Left colon (tissue), 2 donors: ENCODE measurements around the gene S100P. TPM values are rescaled to one million over a fixed set of nuclear protein-coding genes. Genes with fewer than 3 reads are reported as not detected.

Experiments used
- ATAC-seq: fragments of 200-7000 bp; cut with Tn5 transposase; one replicate; pipeline ENCODE4 v1.9.1; 2020; ENCODE audit warnings: mild to moderate bottlenecking, moderate library complexity
- DNase-seq, 2 donors: peaks; one replicate each; pipeline ENCODE4 v3.0.0-alpha.2; 2020
- intact Hi-C, 2 donors: fragments of 100-400 bp; cut with DNase I in 1 of 2; cut with micrococcal nuclease in 1 of 2; formaldehyde crosslinking; loops; one replicate each; pipeline versions ENCODE4 v1.11.2 to v1.14.0; 2022; cut with DNase I, micrococcal nuclease
- total RNA-seq, 2 donors: library from RNA; stranded (reverse); fragmentation: NEBNext Ultra II Directional; extraction: Animal tissue kit (Norgen Biotek cat#: 25700); gene quantifications; one replicate each; pipeline ENCODE4 v1.2.1, GENCODE V29; 2021
- donor health status: DM: no; HTN: no; CAD: no.
- donor health status: DM: yes; HTN: yes; CAD: no.

S100P gene
- total RNA-seq, 2 donors from 2014 or later = 136 to 390 TPM

DNA sequence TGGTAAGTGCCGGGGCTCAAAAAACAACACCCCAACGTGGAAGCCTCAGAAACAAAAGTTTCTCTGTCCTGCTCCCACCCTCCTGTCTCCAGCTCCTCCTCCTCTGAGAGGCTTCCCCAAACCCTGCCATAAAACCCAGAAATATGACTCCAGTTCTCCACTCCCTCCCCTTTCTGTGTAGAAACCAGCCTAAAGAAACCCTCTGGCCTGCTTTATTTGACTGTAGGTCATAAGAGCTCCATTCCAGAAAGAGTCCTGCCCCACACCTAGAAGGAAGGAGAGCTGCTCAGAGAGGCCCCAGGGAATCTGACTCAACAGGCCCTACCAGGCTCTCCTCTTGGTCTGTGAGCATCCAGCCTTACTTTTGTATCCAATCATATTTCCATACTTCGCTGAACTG is 872 bp upstream of the S100P start:
- ATAC-seq (no peak), DNase-seq (no peak)
- intact Hi-C loops = no loop called here

DNA sequence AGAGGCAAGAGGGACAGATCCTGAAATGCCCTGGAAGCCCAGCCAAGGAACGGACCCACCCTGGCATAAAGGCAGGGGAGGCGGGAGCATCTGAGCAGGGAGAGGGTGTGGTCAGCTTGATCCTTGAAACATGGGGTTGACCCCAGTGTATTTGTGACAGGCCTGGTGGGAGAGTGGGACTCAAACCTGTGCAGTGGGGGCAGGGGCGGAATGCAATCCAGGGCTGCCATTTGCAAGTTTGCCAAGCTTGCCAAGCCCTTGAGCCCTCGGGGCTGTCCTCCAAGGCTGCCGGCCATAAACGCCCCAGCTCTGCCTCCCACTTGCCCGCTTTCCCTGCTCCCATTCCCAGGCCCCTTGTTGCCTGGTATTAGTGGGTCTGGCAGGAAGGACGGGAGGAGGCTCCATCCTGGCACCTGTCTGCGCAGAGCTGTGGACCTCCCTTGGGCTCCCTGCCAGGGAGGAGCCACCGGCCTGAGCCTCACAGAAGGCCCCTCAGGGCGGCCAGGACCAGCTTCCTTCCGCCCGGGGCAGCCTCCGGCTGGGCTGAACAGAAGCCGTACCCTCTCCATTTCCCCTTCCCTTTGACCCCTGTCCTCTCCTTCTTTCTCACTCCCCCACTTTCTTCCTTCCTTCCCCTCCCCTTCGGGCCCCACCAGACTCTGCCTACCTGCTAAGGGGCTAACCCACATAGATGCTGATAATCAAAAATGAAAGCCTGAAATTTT is 661 bp downstream of the S100P start:
- DNase-seq (peak in 1 of 2 donors; percentile 27), ATAC-seq (peak; percentile 9)
- intact Hi-C loops = no loop called here

DNA sequence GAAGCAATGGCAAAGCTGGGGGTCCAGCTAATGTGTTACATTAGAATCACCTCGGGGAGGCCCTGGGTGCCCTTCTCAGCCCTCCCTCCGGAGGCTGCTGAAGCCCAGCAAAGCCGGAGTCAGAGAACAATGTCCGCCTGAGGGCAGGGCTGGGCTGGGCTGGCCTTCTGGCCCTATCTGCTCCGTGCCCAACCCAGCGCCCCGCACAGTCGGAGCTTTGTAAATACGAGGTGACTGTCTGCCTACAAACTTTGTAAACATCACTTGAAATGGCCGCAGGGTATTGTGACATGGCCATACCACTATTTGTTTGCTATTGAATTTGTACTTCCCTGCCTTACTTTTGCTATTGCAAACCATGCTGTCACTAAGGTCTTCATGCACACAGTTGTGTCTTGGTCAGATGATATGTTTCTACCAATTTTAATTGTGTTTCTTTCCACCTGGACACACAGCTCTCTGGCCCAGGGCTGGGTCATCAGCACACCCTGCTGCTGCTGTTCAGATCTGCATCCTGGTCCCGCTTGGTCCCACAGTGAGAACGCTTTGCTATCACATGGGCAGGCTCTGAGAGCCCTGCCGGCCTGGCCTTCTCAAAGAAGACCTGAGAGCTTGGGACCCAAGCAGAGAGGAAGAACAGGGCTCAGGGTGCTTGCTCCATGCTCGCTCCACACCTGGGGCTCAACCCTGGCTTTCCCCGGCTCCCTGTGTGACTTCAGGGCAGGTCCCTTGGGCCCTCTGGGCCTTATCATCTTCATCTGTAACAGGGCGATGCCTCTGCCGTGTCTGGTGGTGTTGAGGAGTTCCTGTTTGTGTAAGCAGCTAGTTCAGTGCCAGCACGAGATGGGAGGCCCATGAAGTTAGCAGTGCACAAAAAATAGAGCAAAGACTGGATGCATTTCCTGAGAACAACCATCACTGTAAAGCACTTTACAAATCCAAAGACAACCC is 2.3 kb downstream of the S100P start:
- ATAC-seq = peak; percentile 74
- intact Hi-C loops = no loop called here
- peak; percentile 66 to 80 for DNase-seq

DNA sequence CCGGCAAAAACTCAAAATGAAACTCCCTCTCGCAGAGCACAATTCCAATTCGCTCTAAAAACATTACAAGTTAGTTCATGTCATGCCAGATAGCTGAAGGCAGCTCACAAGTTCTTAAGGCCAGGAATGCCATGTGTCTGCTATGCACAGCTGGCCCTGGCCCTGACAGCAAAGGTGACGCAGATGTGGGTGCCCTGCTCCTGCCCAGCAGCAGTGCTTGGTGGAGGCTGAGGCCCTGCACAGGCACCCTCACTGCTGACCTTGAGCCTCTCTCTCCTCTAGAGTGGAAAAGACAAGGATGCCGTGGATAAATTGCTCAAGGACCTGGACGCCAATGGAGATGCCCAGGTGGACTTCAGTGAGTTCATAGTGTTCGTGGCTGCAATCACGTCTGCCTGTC is 2.9 kb downstream of the S100P start:
- DNase-seq = peak in 1 of 2 donors; percentile 16
- ATAC-seq = no peak
- intact Hi-C loops = no loop called here

DNA sequence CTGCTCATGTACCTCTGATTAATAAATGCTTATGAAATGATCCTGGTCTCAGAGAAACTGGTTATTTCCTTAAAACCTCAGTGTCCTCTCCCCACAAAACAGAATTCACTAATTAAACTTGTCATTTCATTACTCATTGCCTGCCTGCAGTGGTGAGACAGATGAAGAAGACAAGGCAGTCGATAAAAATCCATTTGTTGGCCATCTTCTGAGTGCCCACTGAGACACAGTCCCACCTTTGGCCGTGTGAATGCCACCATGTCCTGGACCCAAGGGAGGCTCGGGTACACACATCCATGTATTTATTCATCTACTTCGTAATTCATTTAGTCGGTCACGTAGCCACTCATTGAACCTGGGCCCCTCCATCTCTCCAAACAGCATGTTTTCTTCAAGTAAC is 3.5 kb downstream of the S100P start:
- ATAC-seq = no peak
- intact Hi-C loops = no loop called here

DNA sequence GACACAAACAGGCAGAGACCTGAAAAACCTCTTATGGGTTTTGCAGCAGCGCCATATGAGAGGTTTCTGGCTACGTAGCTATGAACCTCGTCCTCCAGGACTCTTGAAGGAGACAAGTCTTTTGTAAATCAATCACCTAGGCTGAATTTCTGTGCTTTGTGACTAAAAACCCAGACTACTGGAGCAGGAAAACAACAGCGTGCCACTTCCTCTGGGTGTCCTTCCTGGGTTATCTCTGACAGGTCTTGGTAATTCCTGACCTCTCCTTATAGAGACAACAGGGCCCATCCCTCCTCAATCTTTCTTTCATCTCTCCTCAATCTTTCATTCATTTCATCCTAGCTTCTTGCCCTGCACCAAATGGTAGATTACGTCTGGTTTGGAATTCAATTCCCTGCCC is 5.7 kb downstream of the S100P start:
- no peak for ATAC-seq
- DNase-seq = no peak
- intact Hi-C loops = no loop called here

More for the DNA sequence above, 3.5 kb downstream of the S100P start:
- peak in 1 of 2 donors; percentile 11 for DNase-seq

DNA sequence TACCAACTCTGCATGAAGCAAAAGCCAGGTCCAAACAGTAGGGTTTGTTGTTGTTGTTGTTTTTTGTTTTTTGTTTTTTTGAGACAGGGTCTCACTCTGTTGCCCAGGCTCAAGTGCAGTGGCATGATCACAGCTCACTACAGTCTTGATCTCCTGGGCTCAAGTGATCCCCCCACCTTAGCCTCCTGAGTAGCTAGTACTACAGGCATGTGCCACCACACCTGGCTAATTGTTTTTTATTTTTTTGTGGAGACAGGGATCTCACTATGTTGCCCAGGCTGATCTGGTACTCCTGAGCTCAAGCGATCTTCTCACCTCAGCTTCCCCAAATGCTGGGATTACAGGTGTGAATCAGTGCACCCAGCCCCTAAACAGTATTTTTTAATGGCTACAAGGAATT is 6.2 kb downstream of the S100P start:
- intact Hi-C loops = no loop called here
- DNase-seq = peak in 1 of 2 donors; percentile 3
- ATAC-seq = no peak

DNA sequence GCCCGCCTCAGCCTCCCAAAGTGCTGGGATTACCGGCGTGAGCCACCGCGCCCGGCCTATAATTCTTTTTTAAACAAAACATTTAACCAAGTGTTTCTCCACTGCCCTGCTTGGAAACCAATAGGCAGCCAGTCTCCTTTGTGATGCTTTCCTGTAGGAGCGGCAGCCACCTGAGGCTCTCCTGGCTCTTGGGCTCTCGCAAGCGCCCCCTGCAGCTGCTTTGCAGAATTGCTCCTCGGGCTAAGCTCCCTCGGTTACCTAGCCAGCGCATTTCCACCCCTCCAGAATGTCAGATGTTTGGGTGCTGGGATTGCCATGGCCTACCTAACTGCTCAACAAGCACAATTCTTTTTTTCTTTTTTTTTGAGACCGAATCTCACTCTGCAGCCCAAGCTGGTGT is 7.7 kb downstream of the S100P start:
- DNase-seq = peak in 1 of 2 donors; percentile 14
- intact Hi-C loops = no loop called here

DNA sequence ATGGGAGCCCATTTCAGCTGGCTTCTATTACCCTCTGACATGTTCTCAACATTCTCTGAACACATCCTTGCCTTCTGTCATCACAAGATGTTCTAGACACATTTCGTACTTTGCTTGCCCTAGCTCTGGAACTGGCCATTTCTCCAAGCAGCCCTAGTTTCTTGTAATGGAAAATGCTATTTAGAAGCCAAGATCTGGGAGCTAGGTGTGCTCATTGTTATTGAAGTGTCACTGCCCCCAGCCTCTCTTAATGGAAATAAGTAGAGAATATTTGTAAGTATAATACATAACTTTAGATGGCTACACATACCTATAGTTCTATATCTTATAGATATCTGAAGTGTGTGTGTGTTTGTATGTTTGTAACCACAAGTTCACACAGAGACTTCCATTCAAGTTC is 9.1 kb downstream of the S100P start:
- intact Hi-C loops = no loop called here
- no peak for ATAC-seq
- DNase-seq = no peak

More for the DNA sequence above, 7.7 kb downstream of the S100P start:
- peak; percentile 42 for ATAC-seq

DNA sequence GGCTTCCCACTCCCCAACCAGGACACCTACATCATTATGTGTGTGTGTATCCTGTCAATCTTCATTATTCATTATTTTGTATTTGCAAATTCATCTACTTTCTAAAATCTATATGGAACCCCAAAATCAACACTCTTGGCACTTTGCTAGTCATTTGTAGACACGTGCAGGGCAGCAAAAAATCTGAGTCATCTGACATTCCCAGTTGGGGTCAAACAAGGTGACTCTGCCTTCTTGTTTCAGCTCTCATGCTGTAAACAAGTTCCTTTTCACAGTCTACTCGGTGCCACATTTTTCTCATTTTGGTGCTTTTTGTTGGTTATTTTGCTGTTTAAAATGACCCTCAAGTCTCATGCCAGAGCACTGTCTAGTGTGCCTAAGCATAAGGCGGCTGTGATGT is 10.1 kb downstream of the S100P start:
- ATAC-seq = no peak
- intact Hi-C loops = no loop called here
- DNase-seq = no peak

DNA sequence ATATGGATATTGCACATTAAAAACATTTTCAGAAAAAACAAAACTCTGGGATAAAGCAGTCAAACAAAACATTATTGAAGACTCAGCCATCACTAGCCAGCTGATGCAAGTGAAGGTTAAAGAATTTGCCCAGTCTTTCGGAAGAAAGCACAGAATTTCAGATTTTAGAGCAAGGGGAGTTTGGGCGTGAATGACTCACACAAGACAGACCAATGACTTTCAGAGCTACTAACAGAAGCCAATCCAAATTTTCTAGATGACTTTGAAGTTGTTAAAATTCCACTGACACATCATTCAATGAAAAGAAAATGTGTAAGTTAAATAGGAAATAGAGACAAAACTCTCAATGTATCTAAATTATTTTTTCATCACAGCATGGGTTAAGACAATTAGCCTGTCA is 12.0 kb downstream of the S100P start:
- DNase-seq (no peak), ATAC-seq (no peak)
- intact Hi-C loops = no loop called here

DNA sequence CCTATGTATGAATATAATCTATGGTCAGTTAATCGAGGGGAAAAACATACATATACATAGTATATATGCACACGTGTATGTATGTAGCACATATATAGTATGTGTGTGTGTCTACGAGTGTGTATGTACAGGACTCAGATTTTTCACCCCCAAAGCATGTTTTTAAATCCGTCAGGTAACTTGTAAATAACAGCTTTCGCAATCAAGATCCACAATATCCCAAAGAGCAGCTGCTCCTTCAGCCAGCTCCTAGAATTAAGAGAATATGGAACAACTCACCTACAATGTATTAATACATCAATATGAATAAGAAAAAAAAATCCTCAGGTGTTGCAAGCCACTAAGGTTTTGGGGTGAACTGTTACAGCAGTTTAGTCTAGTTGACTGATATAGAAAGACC is 12.5 kb downstream of the S100P start:
- no peak for ATAC-seq
- no peak for DNase-seq
- intact Hi-C loops = no loop called here

DNA sequence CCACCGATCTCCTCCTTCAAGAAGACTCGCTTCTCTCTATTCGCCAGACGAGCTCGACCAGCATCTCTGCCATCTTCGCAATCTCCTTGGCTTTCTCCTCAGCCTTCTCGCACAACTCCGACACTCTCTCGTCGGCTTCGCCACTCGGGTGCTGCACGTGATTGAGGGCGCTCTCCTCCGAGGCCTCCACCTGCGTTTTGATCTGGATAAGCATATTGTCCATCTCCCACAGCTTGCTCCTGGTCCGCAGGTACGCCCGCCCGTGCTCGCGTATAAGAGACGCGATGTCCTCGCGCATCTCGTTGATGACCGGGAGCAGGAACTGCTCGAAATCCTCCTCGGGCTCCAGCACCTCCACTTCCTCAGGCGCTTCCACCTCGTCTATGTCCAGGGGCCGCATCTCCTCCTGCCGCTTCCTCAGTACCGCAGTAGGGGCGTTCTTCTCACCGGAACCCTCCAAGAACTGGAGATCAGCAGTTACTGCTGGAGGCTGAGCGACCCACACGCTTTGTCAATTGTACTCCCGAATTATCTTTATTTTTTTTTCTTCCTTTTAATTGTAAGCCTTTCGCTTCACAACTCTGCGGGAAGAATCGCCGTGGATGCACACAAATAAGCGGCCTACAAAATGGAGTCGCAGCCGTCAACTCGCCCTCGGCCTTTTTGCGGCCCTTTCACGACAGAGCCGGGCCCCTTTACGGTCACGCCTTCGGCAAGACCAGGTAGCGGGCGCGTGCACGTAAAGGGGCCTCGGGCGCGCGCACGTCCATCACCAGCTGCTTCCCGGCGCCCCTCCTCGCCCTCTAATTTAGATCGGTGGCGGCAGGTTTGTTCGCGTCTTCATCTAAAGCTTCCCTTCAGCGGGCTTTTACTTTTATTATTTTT is 15.8 kb downstream of the S100P start, which contains the start of gene MRFAP1L1:
Gene MRFAP1L1 (minus strand): TSS at position 636 of the 885 bp plus-strand sequence. CDS start 236 bp downstream, at position 400.
- intact Hi-C loops = no loop called here
- DNase-seq (peak; percentile 97 to 98), ATAC-seq (peak; percentile 94)

DNA sequence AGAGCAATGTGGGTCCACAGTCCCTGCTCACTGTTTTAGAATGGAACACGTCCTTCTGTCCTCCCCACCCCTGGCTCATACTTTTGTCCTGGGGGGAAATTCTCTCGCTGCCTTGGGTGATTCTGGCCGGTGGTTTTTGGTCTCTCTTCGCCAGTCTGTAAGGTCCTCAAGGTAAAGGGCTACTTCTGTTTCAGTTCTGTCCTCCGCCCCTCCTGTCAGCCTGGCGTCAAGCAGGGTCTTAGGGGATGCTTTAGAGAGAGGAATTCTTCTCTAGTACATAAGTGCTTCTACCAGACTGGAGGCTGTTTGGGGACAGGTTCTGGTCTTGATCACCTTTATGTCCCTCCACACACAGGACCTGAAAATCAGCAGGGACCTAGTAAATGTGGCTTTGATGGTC is 16.6 kb downstream of the S100P start:
- DNase-seq (peak in 1 of 2 donors; percentile 29), ATAC-seq (no peak)
- intact Hi-C loops = no loop called here

DNA sequence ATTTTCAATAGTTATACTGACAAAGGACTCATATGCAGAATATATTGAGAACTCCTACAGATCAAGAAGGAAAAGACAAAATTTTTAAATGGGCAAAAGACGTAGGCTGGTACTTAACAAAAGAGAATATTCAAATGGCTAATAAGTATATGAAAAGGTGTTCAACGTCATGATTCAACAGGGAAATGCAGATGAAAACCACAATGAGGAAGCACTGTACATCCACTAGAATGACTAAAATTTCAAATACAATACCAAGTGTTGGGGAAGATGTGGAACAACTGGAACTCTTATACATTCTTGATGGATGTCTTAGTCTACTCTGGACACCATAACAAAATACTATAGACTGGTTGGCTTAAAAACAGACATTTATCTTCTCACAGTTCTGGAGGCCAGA is 17.3 kb downstream of the S100P start:
- DNase-seq = no peak
- intact Hi-C loops = no loop called here
- no peak for ATAC-seq

DNA sequence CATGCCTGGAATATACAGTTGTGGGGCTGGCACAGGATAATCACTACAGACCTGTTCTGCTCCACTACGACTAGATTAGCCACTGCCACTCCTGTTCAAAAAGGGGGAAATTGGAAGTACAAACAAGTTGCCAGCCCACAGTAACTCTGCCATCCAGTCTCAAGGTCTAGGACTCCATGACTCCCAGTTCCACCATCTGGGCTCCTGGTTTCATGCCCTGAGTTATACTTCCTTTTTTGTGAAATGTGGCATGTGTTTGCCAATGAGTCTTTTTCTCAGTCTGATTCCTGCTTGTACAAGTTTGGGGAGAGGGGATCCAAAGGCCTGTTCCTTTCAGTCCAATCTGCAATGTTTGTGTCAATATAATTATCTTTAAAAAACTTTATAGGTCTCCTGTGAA is 21.3 kb downstream of the S100P start:
- no peak for ATAC-seq

DNA sequence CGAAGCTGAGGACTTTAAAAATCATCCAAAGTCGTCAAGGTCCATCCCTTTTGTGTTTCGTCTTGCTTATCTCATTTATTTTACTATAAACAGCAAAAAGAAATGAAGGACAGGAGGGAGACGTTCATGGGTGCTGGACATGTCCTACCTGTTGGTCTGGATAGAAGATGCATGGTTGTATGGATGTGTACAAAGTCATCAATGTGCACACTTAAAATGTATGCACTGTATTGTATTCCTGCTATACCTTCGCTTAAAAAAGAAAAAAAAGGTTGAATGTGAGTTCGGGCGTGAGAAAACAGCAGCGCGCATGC is 22.0 kb downstream of the S100P start:
- ATAC-seq = no peak
- intact Hi-C loops = no loop called here
- DNase-seq = no peak

More for the DNA sequence above, 21.3 kb downstream of the S100P start:
- peak in 1 of 2 donors; percentile 12 for DNase-seq
- intact Hi-C loops = no loop called here

DNA sequence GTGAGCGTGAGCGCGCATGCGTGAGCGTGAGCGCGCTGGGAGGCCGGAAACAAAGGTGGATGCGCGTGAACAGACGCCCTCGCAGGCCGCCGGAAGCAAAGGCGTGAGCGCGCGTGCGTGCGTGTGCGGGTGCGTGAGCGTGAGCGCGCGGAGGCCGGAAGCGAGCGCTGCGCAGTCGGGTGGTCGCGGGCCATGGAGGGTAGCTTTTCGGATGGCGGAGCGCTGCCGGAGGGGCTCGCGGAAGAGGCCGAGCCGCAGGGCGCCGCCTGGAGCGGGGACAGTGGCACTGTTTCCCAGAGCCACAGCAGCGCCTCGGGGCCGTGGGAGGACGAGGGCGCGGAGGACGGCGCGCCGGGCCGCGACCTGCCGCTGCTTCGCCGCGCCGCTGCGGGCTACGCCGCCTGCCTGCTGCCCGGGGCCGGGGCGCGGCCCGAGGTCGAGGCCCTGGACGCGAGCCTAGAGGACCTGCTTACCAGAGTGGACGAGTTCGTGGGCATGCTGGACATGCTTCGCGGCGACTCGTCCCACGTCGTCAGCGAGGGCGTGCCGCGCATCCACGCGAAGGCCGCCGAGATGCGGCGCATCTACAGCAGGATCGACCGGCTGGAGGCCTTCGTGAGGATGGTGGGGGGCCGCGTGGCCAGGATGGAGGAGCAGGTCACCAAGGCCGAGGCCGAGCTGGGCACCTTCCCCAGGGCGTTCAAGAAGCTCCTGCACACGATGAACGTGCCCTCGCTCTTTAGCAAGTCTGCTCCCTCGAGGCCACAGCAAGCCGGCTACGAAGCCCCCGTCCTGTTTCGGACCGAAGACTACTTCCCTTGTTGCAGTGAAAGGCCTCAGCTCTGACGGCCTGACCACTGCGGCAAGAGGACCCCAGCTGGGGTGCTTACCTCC is 22.6 kb downstream of the S100P start, which contains the start of gene BLOC1S4:
Gene BLOC1S4 (plus strand): TSS at position 157 of the 894 bp plus-strand sequence. CDS start 36 bp downstream, at position 193.
- intact Hi-C loops = no loop called here
- DNase-seq = peak; percentile 86 to 88
- peak; percentile 94 for ATAC-seq
